ENCODE data around the gene NME7.

The NME7 gene

GRCh38 chr1:169234780-169235179 lies 132.8 kb downstream of the NME7 start:
- Histone ChIP-seq H2AFZ (ENCODE audit: low read length) (no peak overlapping the region), H3F3A (ENCODE audit: insufficient read depth, low read length) (no peaks in the 10 kb centered on the region; the same call in 1 of the 2 replicates), H3K4me3 (ENCODE audit: low read depth, low read length, poor library complexity, severe bottlenecking) (no peak overlapping the region), H3K9ac (ENCODE audit: low read length) (no peak overlapping the region), H3K4me1 (ENCODE audit: insufficient read depth, low read length, severe bottlenecking) (no peaks in the 10 kb centered on the region), H3K9me2 (ENCODE audit: low read depth, low read length) (no peaks in the 10 kb centered on the region), H3K9me3 (ENCODE audit: low read length) (no peaks in the 10 kb centered on the region), H3K36me3 (ENCODE audit: insufficient read depth, low read length) (no peaks in the 10 kb centered on the region), H4K20me1 (ENCODE audit: insufficient read depth, low read length) (no peaks in the 10 kb centered on the region), H3K27ac (ENCODE audit: low read depth, low read length, poor library complexity, severe bottlenecking) (no peak overlapping the region), H3K79me2 (ENCODE audit: insufficient read depth, low read length) (no peaks in the 10 kb centered on the region), H3K4me2 (ENCODE audit: low read length) (no peak overlapping the region), H3K27me3 (ENCODE audit: insufficient read depth, low read length) (no peaks in the 10 kb centered on the region)
- TF ChIP-seq EZH2 (IDR thresholded peaks at IDR 0.05; ENCODE audit: borderline replicate concordance, low read length) = no peak
- TF ChIP-seq CTCF (IDR thresholded peaks at IDR 0.05; ENCODE audit: low read length) = no peak

GRCh38 chr1:169217636-169218035 lies 150.0 kb downstream of the NME7 start:
- no peak overlapping the region for H3K9ac ChIP-seq (ENCODE audit: low read length)

GRCh38 chr1:169214598-169214997 lies 153.0 kb downstream of the NME7 start:
- no peaks in the 10 kb centered on the region for H3K36me3 ChIP-seq (ENCODE audit: insufficient read depth, low read length)
- H3K27me3 ChIP-seq (ENCODE audit: insufficient read depth, low read length) = no peaks in the 10 kb centered on the region
- no peaks in the 10 kb centered on the region for H3K79me2 ChIP-seq (ENCODE audit: insufficient read depth, low read length)
- H2AFZ ChIP-seq (ENCODE audit: low read length) = no peak overlapping the region
- no peaks in the 10 kb centered on the region for H3K9me2 ChIP-seq (ENCODE audit: low read depth, low read length)
- no peak overlapping the region for H3K27ac ChIP-seq (ENCODE audit: low read depth, low read length, poor library complexity, severe bottlenecking)
- H3K9ac ChIP-seq (ENCODE audit: low read length) = no peak overlapping the region
- no peaks in the 10 kb centered on the region for H3F3A ChIP-seq (ENCODE audit: insufficient read depth, low read length)
- H3K4me3 ChIP-seq (ENCODE audit: low read depth, low read length, poor library complexity, severe bottlenecking) = no peak overlapping the region
- H4K20me1 ChIP-seq (ENCODE audit: insufficient read depth, low read length) = no peaks in the 10 kb centered on the region
- peaks cover 4% of the 10 kb centered on the region for H3K4me1 ChIP-seq (ENCODE audit: insufficient read depth, low read length, severe bottlenecking)
- TF ChIP-seq CTCF (IDR thresholded peaks at IDR 0.05; ENCODE audit: low read length) = no peak
- no peak for TF ChIP-seq EZH2 (IDR thresholded peaks at IDR 0.05; ENCODE audit: borderline replicate concordance, low read length)
- peaks cover 3% of the 10 kb centered on the region; the same call in 1 of the 2 replicates for H3K9me3 ChIP-seq (ENCODE audit: low read length)
- no peak overlapping the region for H3K4me2 ChIP-seq (ENCODE audit: low read length)

More at GRCh38 chr1:169217636-169218035, 150.0 kb downstream of the NME7 start:
- TF ChIP-seq EZH2 (IDR thresholded peaks at IDR 0.05; ENCODE audit: borderline replicate concordance, low read length) = no peak
- no peak for TF ChIP-seq CTCF (IDR thresholded peaks at IDR 0.05; ENCODE audit: low read length)
- Histone ChIP-seq H3K79me2 (ENCODE audit: insufficient read depth, low read length) (no peaks in the 10 kb centered on the region), H3K27ac (ENCODE audit: low read depth, low read length, poor library complexity, severe bottlenecking) (no peak overlapping the region), H3K9me3 (ENCODE audit: low read length) (peaks cover 3% of the 10 kb centered on the region; the same call in 1 of the 2 replicates), H3K4me1 (ENCODE audit: insufficient read depth, low read length, severe bottlenecking) (peaks cover 4% of the 10 kb centered on the region), H3K27me3 (ENCODE audit: insufficient read depth, low read length) (no peaks in the 10 kb centered on the region), H2AFZ (ENCODE audit: low read length) (no peak overlapping the region), H3F3A (ENCODE audit: insufficient read depth, low read length) (no peaks in the 10 kb centered on the region), H3K9me2 (ENCODE audit: low read depth, low read length) (no peaks in the 10 kb centered on the region), H4K20me1 (ENCODE audit: insufficient read depth, low read length) (no peaks in the 10 kb centered on the region), H3K36me3 (ENCODE audit: insufficient read depth, low read length) (no peaks in the 10 kb centered on the region), H3K4me3 (ENCODE audit: low read depth, low read length, poor library complexity, severe bottlenecking) (no peak overlapping the region), H3K4me2 (ENCODE audit: low read length) (no peak overlapping the region)

All from OCI-LY1 (cell line).